ENCODE data around the gene HBS1L.

DNA sequence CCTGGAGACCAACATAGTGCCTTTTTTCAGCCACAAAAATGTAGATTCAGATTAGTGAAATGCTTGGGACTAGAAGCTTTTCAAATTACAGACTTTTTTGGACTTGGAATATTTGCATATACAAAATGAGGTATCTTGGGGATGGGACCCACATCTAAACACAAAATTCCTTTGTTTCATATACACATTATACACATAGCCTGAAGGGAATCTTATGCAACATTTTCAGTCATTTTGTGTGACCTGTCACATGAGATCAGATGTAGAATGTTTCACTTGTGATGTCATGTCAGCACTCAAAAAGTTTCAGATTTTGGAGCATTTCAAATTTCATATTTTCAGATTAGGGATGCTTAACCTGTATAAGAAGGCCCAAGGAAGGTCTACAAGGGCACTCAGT is 60.2 kb downstream of the HBS1L start:
- TF ChIP-seq GATA3 (IDR thresholded peaks at IDR 0.05; ENCODE audit: low read depth, low read length), result no peak
- TF ChIP-seq GATA2 (IDR thresholded peaks at IDR 0.05; ENCODE audit: low read depth, low read length), result no peak
